Activated T-helper 17 cell treated with anti-CD3 and anti-CD28 coated beads, Interleukin-2, amount 50 U/mL, for 72 hours (primary cell): ENCODE measurements around the gene DISP3. TPM values are rescaled to one million over a fixed set of nuclear protein-coding genes. Genes with fewer than 3 reads are reported as not detected.

Experiments
- ATAC-seq: fragments of 150-1000 bp; cut with Tn5 transposase; replicated peaks from 2 replicates; pipeline ENCODE4 v1.10.0; 2021; ENCODE audit warnings: mild to moderate bottlenecking, moderate library complexity
- H3K27ac Mint-ChIP-seq: one replicate; pipeline ENCODE4 v1.8.0; 2022; ENCODE audit warnings: mixed read lengths
- H3K27me3 Mint-ChIP-seq: one replicate; pipeline ENCODE4 v1.8.0; 2022; ENCODE audit warnings: mixed read lengths
- H3K36me3 Mint-ChIP-seq: one replicate; pipeline ENCODE4 v1.8.0; 2022; ENCODE audit warnings: low read depth, mild to moderate bottlenecking, mixed read lengths
- H3K4me1 Mint-ChIP-seq: one replicate; pipeline ENCODE4 v1.8.0; 2022; ENCODE audit warnings: mixed read lengths
- H3K4me3 Mint-ChIP-seq: one replicate; pipeline ENCODE4 v1.8.0; 2022; ENCODE audit warnings: mild to moderate bottlenecking, mixed read lengths
- H3K9me3 Mint-ChIP-seq: one replicate; pipeline ENCODE4 v1.8.0; 2022; ENCODE audit warnings: mixed read lengths
- total RNA-seq, 2 donors: library from RNA; stranded (reverse); gene quantifications; one replicate each; pipeline ENCODE4 v1.2.3, GENCODE V29; 2022

DISP3 gene
- total RNA-seq, 2 donors from 2014 or later: 0.56 to 1.8 TPM

- no peak for ATAC-seq
- Mint-ChIP-seq H3K9me3 (no peaks in the 10 kb centered on the region), H3K4me3 (no peak overlapping the region), H3K36me3 (no peaks in the 10 kb centered on the region), H3K27me3 (peaks cover 21% of the 10 kb centered on the region), H3K27ac (no peak overlapping the region), H3K4me1 (no peaks in the 10 kb centered on the region)
These were observed 7.5 kb downstream of the DISP3 start for GRCh38 chr1:11486231-11487009.

GRCh38 chr1:11487196-11487751 is 8.3 kb downstream of the DISP3 start:
- no peaks in the 10 kb centered on the region for H3K9me3 Mint-ChIP-seq
- no peaks in the 10 kb centered on the region for H3K36me3 Mint-ChIP-seq
- no peak overlapping the region for H3K27ac Mint-ChIP-seq
- H3K4me1 Mint-ChIP-seq: no peaks in the 10 kb centered on the region
- H3K27me3 Mint-ChIP-seq: peaks cover 14% of the 10 kb centered on the region
- no peak overlapping the region for H3K4me3 Mint-ChIP-seq
- ATAC-seq: no peak

- no peaks in the 10 kb centered on the region for H3K36me3 Mint-ChIP-seq
- peaks cover 14% of the 10 kb centered on the region for H3K27me3 Mint-ChIP-seq
- no peaks in the 10 kb centered on the region for H3K9me3 Mint-ChIP-seq
- H3K4me3 Mint-ChIP-seq: no peak overlapping the region
- no peak overlapping the region for H3K27ac Mint-ChIP-seq
- no peak for ATAC-seq
- no peaks in the 10 kb centered on the region for H3K4me1 Mint-ChIP-seq
These were observed 9.3 kb downstream of the DISP3 start for GRCh38 chr1:11488201-11488770.

- H3K4me3 Mint-ChIP-seq: no peak overlapping the region
- ATAC-seq: no peak
- no peaks in the 10 kb centered on the region for H3K36me3 Mint-ChIP-seq
- H3K4me1 Mint-ChIP-seq: no peaks in the 10 kb centered on the region
- no peak overlapping the region for H3K27ac Mint-ChIP-seq
- no peaks in the 10 kb centered on the region for H3K9me3 Mint-ChIP-seq
- H3K27me3 Mint-ChIP-seq: peaks cover 14% of the 10 kb centered on the region
These were observed 10.1 kb downstream of the DISP3 start for GRCh38 chr1:11488966-11489625.

GRCh38 chr1:11492235-11492634 is 13.3 kb downstream of the DISP3 start:
- Mint-ChIP-seq H3K36me3 (no peaks in the 10 kb centered on the region), H3K4me1 (no peaks in the 10 kb centered on the region), H3K27ac (no peak overlapping the region), H3K4me3 (no peak overlapping the region), H3K27me3 (peaks cover 10% of the 10 kb centered on the region), H3K9me3 (no peaks in the 10 kb centered on the region)
- ATAC-seq: no peak

- no peak for ATAC-seq
- no peak overlapping the region for H3K4me3 Mint-ChIP-seq
- no peaks in the 10 kb centered on the region for H3K36me3 Mint-ChIP-seq
- H3K27ac Mint-ChIP-seq: no peak overlapping the region
- no peaks in the 10 kb centered on the region for H3K9me3 Mint-ChIP-seq
- H3K27me3 Mint-ChIP-seq: peaks cover 10% of the 10 kb centered on the region
- no peaks in the 10 kb centered on the region for H3K4me1 Mint-ChIP-seq
These were observed 15.2 kb downstream of the DISP3 start for GRCh38 chr1:11493972-11494655.

- Mint-ChIP-seq H3K36me3 (no peaks in the 10 kb centered on the region), H3K9me3 (no peaks in the 10 kb centered on the region), H3K27me3 (peaks cover 12% of the 10 kb centered on the region), H3K4me1 (no peaks in the 10 kb centered on the region), H3K27ac (no peak overlapping the region), H3K4me3 (no peak overlapping the region)
- ATAC-seq: no peak
These were observed 15.8 kb downstream of the DISP3 start for GRCh38 chr1:11494771-11495170.

GRCh38 chr1:11495579-11495978 is 16.6 kb downstream of the DISP3 start:
- Mint-ChIP-seq H3K27me3 (peaks cover 15% of the 10 kb centered on the region), H3K4me1 (no peaks in the 10 kb centered on the region), H3K27ac (no peak overlapping the region), H3K36me3 (no peaks in the 10 kb centered on the region), H3K4me3 (no peak overlapping the region), H3K9me3 (no peaks in the 10 kb centered on the region)
- no peak for ATAC-seq

GRCh38 chr1:11496551-11497080 is 17.7 kb downstream of the DISP3 start:
- H3K27me3 Mint-ChIP-seq: peaks cover 16% of the 10 kb centered on the region
- H3K4me3 Mint-ChIP-seq: no peak overlapping the region
- ATAC-seq: no peak
- no peaks in the 10 kb centered on the region for H3K36me3 Mint-ChIP-seq
- no peaks in the 10 kb centered on the region for H3K4me1 Mint-ChIP-seq
- no peak overlapping the region for H3K27ac Mint-ChIP-seq
- H3K9me3 Mint-ChIP-seq: no peaks in the 10 kb centered on the region

- H3K27me3 Mint-ChIP-seq: peaks cover 27% of the 10 kb centered on the region
- H3K27ac Mint-ChIP-seq: no peak overlapping the region
- no peaks in the 10 kb centered on the region for H3K4me1 Mint-ChIP-seq
- H3K4me3 Mint-ChIP-seq: no peak overlapping the region
- ATAC-seq: no peak
- peaks cover 4% of the 10 kb centered on the region for H3K9me3 Mint-ChIP-seq
- H3K36me3 Mint-ChIP-seq: peaks cover 5% of the 10 kb centered on the region
These were observed 20.1 kb downstream of the DISP3 start for GRCh38 chr1:11498956-11499594.

- peaks cover 5% of the 10 kb centered on the region for H3K36me3 Mint-ChIP-seq
- H3K4me3 Mint-ChIP-seq: no peak overlapping the region
- peaks cover 27% of the 10 kb centered on the region for H3K27me3 Mint-ChIP-seq
- H3K27ac Mint-ChIP-seq: no peak overlapping the region
- H3K9me3 Mint-ChIP-seq: peaks cover 4% of the 10 kb centered on the region
- ATAC-seq: no peak
- no peaks in the 10 kb centered on the region for H3K4me1 Mint-ChIP-seq
These were observed 20.8 kb downstream of the DISP3 start for GRCh38 chr1:11499601-11500331.

- Mint-ChIP-seq H3K36me3 (peaks cover 5% of the 10 kb centered on the region), H3K27ac (no peak overlapping the region), H3K9me3 (peaks cover 9% of the 10 kb centered on the region), H3K4me1 (no peaks in the 10 kb centered on the region), H3K27me3 (peaks cover 27% of the 10 kb centered on the region), H3K4me3 (peak overlapping the region; percentile 54)
- ATAC-seq: no peak
These were observed 21.9 kb downstream of the DISP3 start for GRCh38 chr1:11500881-11501280.

GRCh38 chr1:11501491-11501897 is 22.5 kb downstream of the DISP3 start:
- Mint-ChIP-seq H3K9me3 (peaks cover 15% of the 10 kb centered on the region), H3K27me3 (peaks cover 27% of the 10 kb centered on the region), H3K4me3 (peak overlapping the region; percentile 54), H3K36me3 (peaks cover 10% of the 10 kb centered on the region), H3K4me1 (no peaks in the 10 kb centered on the region), H3K27ac (no peak overlapping the region)
- peak; percentile 85 for ATAC-seq
